WTC11 (cell line): Measurements from ENCODE around the gene GSK3B.

Source experiments
- NR1H2 ChIP-seq: sonication (generic); formaldehyde crosslinking; IDR thresholded peaks from 2 replicates; pipeline ENCODE4 v1.9.0; 2021; ENCODE audit warnings: mild to moderate bottlenecking, moderate library complexity, missing genetic modification reagents
- RELA ChIP-seq: sonication (generic); formaldehyde crosslinking; IDR thresholded peaks from 2 replicates; pipeline ENCODE4 v1.8.1; 2022; ENCODE audit warnings: missing genetic modification reagents, mild to moderate bottlenecking, borderline replicate concordance
- ZBTB21 ChIP-seq: sonication (generic); formaldehyde crosslinking; IDR thresholded peaks from 2 replicates; pipeline ENCODE4 v1.8.1; 2023; ENCODE audit warnings: mild to moderate bottlenecking, missing genetic modification reagents, borderline replicate concordance
- TF ChIP-seq, protein P1 (sequence below): fragments of 200-600 bp; IDR thresholded peaks from 2 replicates; pipeline ENCODE4 v1.8.0; 2022; ENCODE audit warnings: antibody characterized with exemption
- TF ChIP-seq, protein P2 (sequence below): sonication (generic); formaldehyde crosslinking; IDR thresholded peaks from 2 replicates; pipeline ENCODE4 v1.8.0; 2022; ENCODE audit warnings: mild to moderate bottlenecking, missing genetic modification reagents

DNA sequence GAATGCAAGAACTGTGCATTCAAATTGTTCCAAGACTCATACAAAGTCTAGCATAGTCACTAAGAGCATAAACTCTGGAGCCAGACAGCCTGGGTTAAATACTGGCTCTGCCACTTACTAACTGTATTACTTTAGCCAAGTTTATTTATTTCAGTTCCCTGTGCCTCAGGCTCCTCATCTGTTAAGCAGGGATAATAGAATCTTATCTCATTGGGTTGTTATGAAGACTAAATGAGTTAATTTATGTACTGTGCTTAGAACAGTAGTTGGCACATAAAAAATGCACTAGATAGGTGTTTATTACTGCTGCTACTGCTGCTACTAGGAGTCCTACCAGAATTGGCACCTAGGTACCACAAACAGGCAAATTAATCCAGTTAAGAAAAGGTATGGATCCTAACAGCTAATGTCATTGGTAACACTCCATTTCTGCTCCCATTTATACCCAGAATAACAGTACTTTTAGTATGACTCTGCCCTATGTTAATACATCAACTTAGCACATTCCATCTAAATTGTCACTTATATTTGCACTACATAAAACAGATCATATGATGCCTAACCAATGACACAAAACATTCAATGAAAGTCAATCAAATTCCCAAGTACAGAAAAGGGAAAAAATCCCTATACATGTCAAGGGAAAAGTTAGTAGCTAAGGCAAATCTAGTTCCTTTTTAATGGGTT, 45.7 kb downstream of the GSK3B start:
- TF ChIP-seq NR1H2 (CRISPR knock-in tag) (no peak), RELA (no peak), ZBTB21 (CRISPR knock-in tag) (no peak)
- TF ChIP-seq, protein P1, sequence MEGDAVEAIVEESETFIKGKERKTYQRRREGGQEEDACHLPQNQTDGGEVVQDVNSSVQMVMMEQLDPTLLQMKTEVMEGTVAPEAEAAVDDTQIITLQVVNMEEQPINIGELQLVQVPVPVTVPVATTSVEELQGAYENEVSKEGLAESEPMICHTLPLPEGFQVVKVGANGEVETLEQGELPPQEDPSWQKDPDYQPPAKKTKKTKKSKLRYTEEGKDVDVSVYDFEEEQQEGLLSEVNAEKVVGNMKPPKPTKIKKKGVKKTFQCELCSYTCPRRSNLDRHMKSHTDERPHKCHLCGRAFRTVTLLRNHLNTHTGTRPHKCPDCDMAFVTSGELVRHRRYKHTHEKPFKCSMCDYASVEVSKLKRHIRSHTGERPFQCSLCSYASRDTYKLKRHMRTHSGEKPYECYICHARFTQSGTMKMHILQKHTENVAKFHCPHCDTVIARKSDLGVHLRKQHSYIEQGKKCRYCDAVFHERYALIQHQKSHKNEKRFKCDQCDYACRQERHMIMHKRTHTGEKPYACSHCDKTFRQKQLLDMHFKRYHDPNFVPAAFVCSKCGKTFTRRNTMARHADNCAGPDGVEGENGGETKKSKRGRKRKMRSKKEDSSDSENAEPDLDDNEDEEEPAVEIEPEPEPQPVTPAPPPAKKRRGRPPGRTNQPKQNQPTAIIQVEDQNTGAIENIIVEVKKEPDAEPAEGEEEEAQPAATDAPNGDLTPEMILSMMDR = no peak
- TF ChIP-seq, protein P2, sequence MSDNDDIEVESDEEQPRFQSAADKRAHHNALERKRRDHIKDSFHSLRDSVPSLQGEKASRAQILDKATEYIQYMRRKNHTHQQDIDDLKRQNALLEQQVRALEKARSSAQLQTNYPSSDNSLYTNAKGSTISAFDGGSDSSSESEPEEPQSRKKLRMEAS = no peak
